ENCODE results near the gene PLXND1.
"Not testable (repeated sequence)": the region's sequence is repeated elsewhere in the genome, so short reads cannot be mapped to it uniquely, and the experiment has no call there.

Gene PLXND1

DNA sequence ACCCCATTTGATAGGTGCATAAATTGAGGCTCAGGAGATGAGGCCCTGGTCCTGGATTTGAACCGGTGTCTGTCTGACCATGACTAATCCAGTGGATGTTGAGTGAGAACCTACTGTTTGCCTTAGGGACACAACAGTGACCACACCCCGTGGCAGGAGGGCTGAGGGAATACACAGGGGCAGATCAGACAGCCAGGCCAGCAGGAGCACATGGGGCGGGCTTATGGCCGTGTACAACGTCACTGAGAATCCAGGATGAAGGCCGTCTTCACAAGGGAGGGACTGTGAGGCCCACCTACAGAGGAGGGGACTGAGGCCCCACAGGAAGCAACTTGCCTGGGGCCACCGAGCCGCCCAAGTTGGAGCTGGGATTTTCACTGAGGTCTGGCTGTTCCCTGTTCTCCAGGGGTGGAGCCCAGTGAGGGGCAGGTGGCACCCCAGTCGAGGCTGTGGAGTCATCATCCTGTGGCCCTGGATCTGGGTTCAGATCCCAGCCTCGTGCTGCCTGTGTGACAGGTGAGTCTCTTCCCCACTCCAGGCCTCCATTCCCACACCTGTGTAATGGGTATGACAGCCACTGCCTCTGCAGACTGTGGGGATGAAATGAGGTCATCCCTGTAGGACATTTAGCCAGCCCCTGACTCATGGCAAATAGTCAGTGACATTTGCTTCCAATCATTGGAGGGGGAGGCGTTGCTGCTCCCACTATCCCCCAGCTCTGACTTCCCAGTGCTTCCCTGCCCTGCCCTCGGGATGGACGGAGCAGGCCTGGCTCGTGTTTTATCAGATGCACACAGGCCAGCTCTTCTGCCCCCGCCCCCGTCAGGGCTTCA is 6.3 kb upstream of the PLXND1 start:
- H2AFZ ChIP-seq (ENCODE audit: low read depth, low read length) = no peak overlapping the region
- H3K27ac ChIP-seq (ENCODE audit: low read length) = no peak overlapping the region
- no peaks in the 10 kb centered on the region for H4K20me1 ChIP-seq (ENCODE audit: insufficient read depth, low read length)
- peaks cover 14% of the 10 kb centered on the region for H3K4me1 ChIP-seq (ENCODE audit: insufficient read depth, low read length)
- no peaks in the 10 kb centered on the region for H3K79me2 ChIP-seq (ENCODE audit: insufficient read depth, low read length)
- no peak for DNase-seq
- no peak overlapping the region for H3K4me3 ChIP-seq (ENCODE audit: low read depth in 1 of 2, low read length in 2 of 2)
- no peaks in the 10 kb centered on the region for H3K36me3 ChIP-seq (ENCODE audit: insufficient read depth, low read length)
- no peak for ATAC-seq (ENCODE audit: insufficient read depth, low read depth)
- TF ChIP-seq, protein P1, sequence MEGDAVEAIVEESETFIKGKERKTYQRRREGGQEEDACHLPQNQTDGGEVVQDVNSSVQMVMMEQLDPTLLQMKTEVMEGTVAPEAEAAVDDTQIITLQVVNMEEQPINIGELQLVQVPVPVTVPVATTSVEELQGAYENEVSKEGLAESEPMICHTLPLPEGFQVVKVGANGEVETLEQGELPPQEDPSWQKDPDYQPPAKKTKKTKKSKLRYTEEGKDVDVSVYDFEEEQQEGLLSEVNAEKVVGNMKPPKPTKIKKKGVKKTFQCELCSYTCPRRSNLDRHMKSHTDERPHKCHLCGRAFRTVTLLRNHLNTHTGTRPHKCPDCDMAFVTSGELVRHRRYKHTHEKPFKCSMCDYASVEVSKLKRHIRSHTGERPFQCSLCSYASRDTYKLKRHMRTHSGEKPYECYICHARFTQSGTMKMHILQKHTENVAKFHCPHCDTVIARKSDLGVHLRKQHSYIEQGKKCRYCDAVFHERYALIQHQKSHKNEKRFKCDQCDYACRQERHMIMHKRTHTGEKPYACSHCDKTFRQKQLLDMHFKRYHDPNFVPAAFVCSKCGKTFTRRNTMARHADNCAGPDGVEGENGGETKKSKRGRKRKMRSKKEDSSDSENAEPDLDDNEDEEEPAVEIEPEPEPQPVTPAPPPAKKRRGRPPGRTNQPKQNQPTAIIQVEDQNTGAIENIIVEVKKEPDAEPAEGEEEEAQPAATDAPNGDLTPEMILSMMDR (IDR thresholded peaks at IDR 0.05; ENCODE audit: borderline replicate concordance, extremely low read depth, low read length, poor library complexity, severe bottlenecking) = no peak
- no peak for TF ChIP-seq EZH2 (IDR thresholded peaks at IDR 0.05; ENCODE audit: borderline replicate concordance, low read depth, low read length, severe bottlenecking)
- H3K27me3 ChIP-seq (ENCODE audit: insufficient read depth, low read length, poor library complexity) = no peaks in the 10 kb centered on the region
- no peaks in the 10 kb centered on the region for H3K9me3 ChIP-seq (ENCODE audit: insufficient read depth, low read length, severe bottlenecking)
- H3K4me2 ChIP-seq (ENCODE audit: insufficient read depth, low read length) = no peak overlapping the region
- no peak overlapping the region for H3K9ac ChIP-seq (ENCODE audit: low read depth, low read length)

DNA sequence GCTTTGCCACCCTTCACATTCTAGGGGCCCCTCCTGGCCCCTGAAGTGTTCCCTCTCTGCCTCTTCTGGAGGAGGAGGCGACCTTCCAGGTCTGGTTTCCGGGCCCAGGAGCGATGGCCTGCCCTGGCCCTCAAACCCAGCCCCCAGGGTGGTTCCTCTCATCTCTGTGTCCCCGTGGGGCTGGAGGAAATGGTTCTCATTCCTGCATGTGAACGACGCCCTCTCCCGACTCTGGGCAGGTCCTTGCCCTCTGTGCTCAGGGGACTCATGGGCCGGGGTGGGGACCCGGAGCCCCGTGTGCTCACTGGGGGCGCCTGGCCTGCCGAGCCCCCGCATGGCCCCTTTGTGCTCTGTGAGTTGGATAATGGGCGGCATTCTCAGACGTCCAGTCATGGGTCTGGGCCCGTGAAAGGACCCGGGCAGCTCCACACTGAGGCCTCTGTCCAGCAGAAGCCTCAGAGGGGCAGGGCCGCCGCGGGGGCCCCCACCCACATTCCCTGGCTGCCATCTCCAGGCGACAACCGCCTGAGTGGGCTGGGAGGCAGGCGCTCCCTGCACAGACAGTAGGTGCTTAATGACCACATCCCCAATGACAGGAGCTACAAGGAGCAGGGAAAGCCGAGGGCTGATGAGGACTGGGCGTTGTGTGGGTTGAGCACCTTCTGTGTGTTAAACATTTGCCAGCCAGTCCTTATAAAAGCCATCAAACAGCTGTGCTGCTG is 5.5 kb upstream of the PLXND1 start:
- peaks cover 5% of the 10 kb centered on the region for H3K79me2 ChIP-seq (ENCODE audit: insufficient read depth, low read length)
- H3K27me3 ChIP-seq (ENCODE audit: insufficient read depth, low read length, poor library complexity) = no peaks in the 10 kb centered on the region
- H3K9ac ChIP-seq (ENCODE audit: low read depth, low read length) = no peak overlapping the region
- no peak overlapping the region for H3K4me3 ChIP-seq (ENCODE audit: low read depth in 1 of 2, low read length in 2 of 2)
- no peak overlapping the region for H2AFZ ChIP-seq (ENCODE audit: low read depth, low read length)
- TF ChIP-seq, protein P1 (IDR thresholded peaks at IDR 0.05; ENCODE audit: borderline replicate concordance, extremely low read depth, low read length, poor library complexity, severe bottlenecking) = no peak
- TF ChIP-seq EZH2 (IDR thresholded peaks at IDR 0.05; ENCODE audit: borderline replicate concordance, low read depth, low read length, severe bottlenecking) = no peak
- no peak overlapping the region for H3K4me2 ChIP-seq (ENCODE audit: insufficient read depth, low read length)
- H3K36me3 ChIP-seq (ENCODE audit: insufficient read depth, low read length) = no peaks in the 10 kb centered on the region
- H3K27ac ChIP-seq (ENCODE audit: low read length) = no peak overlapping the region
- H3K9me3 ChIP-seq (ENCODE audit: insufficient read depth, low read length, severe bottlenecking) = no peaks in the 10 kb centered on the region
- peaks cover 22% of the 10 kb centered on the region for H3K4me1 ChIP-seq (ENCODE audit: insufficient read depth, low read length)
- DNase-seq (no peak), ATAC-seq (ENCODE audit: insufficient read depth, low read depth) (no peak)
- H4K20me1 ChIP-seq (ENCODE audit: insufficient read depth, low read length) = no peaks in the 10 kb centered on the region

- Histone ChIP-seq H3K9me3 (ENCODE audit: insufficient read depth, low read length, severe bottlenecking) (no peaks in the 10 kb centered on the region), H3K4me1 (ENCODE audit: insufficient read depth, low read length) (peaks cover 23% of the 10 kb centered on the region), H3K4me2 (ENCODE audit: insufficient read depth, low read length) (no peak overlapping the region), H2AFZ (ENCODE audit: low read depth, low read length) (no peak overlapping the region), H3K79me2 (ENCODE audit: insufficient read depth, low read length) (peaks cover 6% of the 10 kb centered on the region), H3K9ac (ENCODE audit: low read depth, low read length) (no peak overlapping the region), H3K36me3 (ENCODE audit: insufficient read depth, low read length) (no peaks in the 10 kb centered on the region), H3K27ac (ENCODE audit: low read length) (no peak overlapping the region), H4K20me1 (ENCODE audit: insufficient read depth, low read length) (no peaks in the 10 kb centered on the region), H3K4me3 (ENCODE audit: low read depth in 1 of 2, low read length in 2 of 2) (no peak overlapping the region), H3K27me3 (ENCODE audit: insufficient read depth, low read length, poor library complexity) (no peaks in the 10 kb centered on the region)
- TF ChIP-seq, protein P1 (IDR thresholded peaks at IDR 0.05; ENCODE audit: borderline replicate concordance, extremely low read depth, low read length, poor library complexity, severe bottlenecking) = no peak
- no peak for TF ChIP-seq EZH2 (IDR thresholded peaks at IDR 0.05; ENCODE audit: borderline replicate concordance, low read depth, low read length, severe bottlenecking)
- DNase-seq (no peak), ATAC-seq (ENCODE audit: insufficient read depth, low read depth) (no peak)
These were observed 4.9 kb upstream of the PLXND1 start for GRCh38 chr3:129611446-129611800.

- DNase-seq; ATAC-seq (ENCODE audit: insufficient read depth, low read depth); H4K20me1 ChIP-seq (ENCODE audit: insufficient read depth, low read length); H3K27me3 ChIP-seq (ENCODE audit: insufficient read depth, low read length, poor library complexity); H3K4me3 ChIP-seq (ENCODE audit: low read depth in 1 of 2, low read length in 2 of 2); H3K4me2 ChIP-seq (ENCODE audit: insufficient read depth, low read length); H3K27ac ChIP-seq (ENCODE audit: low read length); H3K9ac ChIP-seq (ENCODE audit: low read depth, low read length); H2AFZ ChIP-seq (ENCODE audit: low read depth, low read length); H3K9me3 ChIP-seq (ENCODE audit: insufficient read depth, low read length, severe bottlenecking); H3K36me3 ChIP-seq (ENCODE audit: insufficient read depth, low read length): not testable (repeated sequence)
- Histone ChIP-seq H3K4me1 (ENCODE audit: insufficient read depth, low read length) (peaks cover 23% of the 10 kb centered on the region), H3K79me2 (ENCODE audit: insufficient read depth, low read length) (peaks cover 11% of the 10 kb centered on the region)
These were observed 4.4 kb upstream of the PLXND1 start for GRCh38 chr3:129610794-129611445.
